BE2C (cell line): ENCODE results near the gene SPEM1.

Source experiments
- DNase-seq: peaks from one replicate; pipeline ENCODE4 v3.0.0-alpha.2; 2020
- H3K27me3 ChIP-seq: fragments of 250-450 bp; sonication (Bioruptor Pico); 2 replicates; pipeline ENCODE4 v1.5.1; 2020; ENCODE audit warnings: mild to moderate bottlenecking
- H3K36me3 ChIP-seq: fragments of 250-450 bp; sonication (Bioruptor Pico); 2 replicates; pipeline ENCODE4 v1.5.1; 2020; ENCODE audit warnings: mild to moderate bottlenecking
- H3K4me1 ChIP-seq: fragments of 250-450 bp; sonication (Bioruptor Pico); 2 replicates; pipeline ENCODE4 v1.5.1; 2020
- H3K4me3 ChIP-seq: 2 replicates; pipeline ENCODE4 v1.5.1; 2011; ENCODE audit warnings: low read depth, low read length
- H3K9me3 ChIP-seq: fragments of 250-450 bp; sonication (Bioruptor Pico); 2 replicates; pipeline ENCODE4 v1.5.1; 2020
- TF ChIP-seq, protein P1 (sequence below): IDR thresholded peaks from 2 replicates; pipeline ENCODE4 v1.5.1; 2012; ENCODE audit warnings: mild to moderate bottlenecking, low read depth, low read length

The SPEM1 gene

DNA sequence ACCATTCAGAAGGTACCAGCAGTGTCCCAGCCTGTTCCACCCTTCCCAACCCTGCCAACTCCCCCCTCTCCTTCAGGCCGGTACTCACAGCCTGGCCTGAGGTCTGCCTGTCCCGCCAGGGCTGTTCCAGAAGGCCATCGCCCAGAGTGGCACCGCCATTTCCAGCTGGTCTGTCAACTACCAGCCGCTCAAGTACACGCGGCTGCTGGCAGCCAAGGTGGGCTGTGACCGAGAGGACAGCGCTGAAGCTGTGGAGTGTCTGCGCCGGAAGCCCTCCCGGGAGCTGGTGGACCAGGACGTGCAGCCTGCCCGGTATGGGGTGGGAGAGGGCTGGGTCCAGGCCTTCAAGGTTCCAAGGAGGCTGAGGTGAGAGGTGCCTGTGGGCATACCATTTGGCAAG, 5.3 kb upstream of the SPEM1 start:
- Histone ChIP-seq H3K4me1 (no peaks in the 10 kb centered on the region), H3K4me3 (no peak overlapping the region), H3K27me3 (no peaks in the 10 kb centered on the region), H3K9me3 (no peaks in the 10 kb centered on the region), H3K36me3 (no peaks in the 10 kb centered on the region)
- TF ChIP-seq, protein P1, sequence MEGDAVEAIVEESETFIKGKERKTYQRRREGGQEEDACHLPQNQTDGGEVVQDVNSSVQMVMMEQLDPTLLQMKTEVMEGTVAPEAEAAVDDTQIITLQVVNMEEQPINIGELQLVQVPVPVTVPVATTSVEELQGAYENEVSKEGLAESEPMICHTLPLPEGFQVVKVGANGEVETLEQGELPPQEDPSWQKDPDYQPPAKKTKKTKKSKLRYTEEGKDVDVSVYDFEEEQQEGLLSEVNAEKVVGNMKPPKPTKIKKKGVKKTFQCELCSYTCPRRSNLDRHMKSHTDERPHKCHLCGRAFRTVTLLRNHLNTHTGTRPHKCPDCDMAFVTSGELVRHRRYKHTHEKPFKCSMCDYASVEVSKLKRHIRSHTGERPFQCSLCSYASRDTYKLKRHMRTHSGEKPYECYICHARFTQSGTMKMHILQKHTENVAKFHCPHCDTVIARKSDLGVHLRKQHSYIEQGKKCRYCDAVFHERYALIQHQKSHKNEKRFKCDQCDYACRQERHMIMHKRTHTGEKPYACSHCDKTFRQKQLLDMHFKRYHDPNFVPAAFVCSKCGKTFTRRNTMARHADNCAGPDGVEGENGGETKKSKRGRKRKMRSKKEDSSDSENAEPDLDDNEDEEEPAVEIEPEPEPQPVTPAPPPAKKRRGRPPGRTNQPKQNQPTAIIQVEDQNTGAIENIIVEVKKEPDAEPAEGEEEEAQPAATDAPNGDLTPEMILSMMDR: no peak
- no peak for DNase-seq

GRCh38 chr17:7415784-7416183, 4.3 kb upstream of the SPEM1 start:
- Histone ChIP-seq H3K36me3 (no peaks in the 10 kb centered on the region), H3K9me3 (no peaks in the 10 kb centered on the region), H3K4me1 (no peaks in the 10 kb centered on the region), H3K4me3 (no peak overlapping the region), H3K27me3 (no peaks in the 10 kb centered on the region)
- DNase-seq: no peak
- TF ChIP-seq, protein P1: no peak

- TF ChIP-seq, protein P1: no peak
- H3K4me1 ChIP-seq: no peaks in the 10 kb centered on the region
- H3K9me3 ChIP-seq: no peaks in the 10 kb centered on the region
- no peak for DNase-seq
- no peak overlapping the region for H3K4me3 ChIP-seq
- no peaks in the 10 kb centered on the region for H3K27me3 ChIP-seq
- no peaks in the 10 kb centered on the region for H3K36me3 ChIP-seq
These were observed 3.8 kb upstream of the SPEM1 start for GRCh38 chr17:7416323-7416722.

DNA sequence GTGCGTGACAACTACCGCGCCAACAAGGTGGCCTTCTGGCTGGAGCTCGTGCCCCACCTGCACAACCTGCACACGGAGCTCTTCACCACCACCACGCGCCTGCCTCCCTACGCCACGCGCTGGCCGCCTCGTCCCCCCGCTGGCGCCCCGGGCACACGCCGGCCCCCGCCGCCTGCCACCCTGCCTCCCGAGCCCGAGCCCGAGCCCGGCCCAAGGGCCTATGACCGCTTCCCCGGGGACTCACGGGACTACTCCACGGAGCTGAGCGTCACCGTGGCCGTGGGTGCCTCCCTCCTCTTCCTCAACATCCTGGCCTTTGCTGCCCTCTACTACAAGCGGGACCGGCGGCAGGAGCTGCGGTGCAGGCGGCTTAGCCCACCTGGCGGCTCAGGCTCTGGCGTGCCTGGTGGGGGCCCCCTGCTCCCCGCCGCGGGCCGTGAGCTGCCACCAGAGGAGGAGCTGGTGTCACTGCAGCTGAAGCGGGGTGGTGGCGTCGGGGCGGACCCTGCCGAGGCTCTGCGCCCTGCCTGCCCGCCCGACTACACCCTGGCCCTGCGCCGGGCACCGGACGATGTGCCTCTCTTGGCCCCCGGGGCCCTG, 3.0 kb upstream of the SPEM1 start:
- TF ChIP-seq, protein P1: no peak
- H3K36me3 ChIP-seq: no peaks in the 10 kb centered on the region
- no peaks in the 10 kb centered on the region for H3K27me3 ChIP-seq
- H3K4me3 ChIP-seq: no peak overlapping the region
- no peaks in the 10 kb centered on the region for H3K4me1 ChIP-seq
- no peak for DNase-seq
- no peaks in the 10 kb centered on the region for H3K9me3 ChIP-seq

DNA sequence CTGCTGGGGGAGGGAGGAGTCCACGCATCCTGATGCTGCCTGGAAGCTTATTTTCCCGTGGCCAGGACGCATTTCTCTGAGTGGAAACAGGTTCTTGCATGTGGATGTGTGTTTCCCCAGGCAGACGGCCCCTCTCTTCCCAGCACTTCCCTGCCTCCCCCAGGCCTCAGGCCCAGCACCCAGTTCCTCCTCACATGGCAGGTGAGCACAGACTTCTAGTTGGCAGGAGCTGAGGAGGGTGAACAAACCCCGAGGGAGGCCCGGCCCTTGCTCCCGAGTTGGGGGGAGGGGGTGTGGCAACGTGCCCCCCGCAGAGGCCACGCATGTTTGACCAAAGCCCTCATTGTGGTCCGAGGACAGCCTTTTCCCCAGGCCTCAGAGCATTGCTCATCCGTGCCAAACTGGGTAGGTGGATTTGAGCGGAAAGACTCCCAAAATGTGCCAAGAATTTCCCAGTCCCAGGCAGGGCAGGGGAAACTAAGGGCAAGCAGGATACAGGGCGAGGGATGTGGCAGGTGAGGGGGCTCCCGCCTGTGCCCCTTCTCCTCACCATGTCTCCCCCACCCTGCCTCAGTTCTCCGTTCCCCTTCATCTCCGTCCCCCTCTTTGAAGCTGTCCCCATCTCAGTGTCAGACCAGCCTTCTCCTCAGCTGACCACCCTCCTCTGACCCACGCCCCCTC, 1.5 kb upstream of the SPEM1 start:
- Histone ChIP-seq H3K9me3 (no peaks in the 10 kb centered on the region), H3K4me1 (no peaks in the 10 kb centered on the region), H3K27me3 (no peaks in the 10 kb centered on the region), H3K4me3 (no peak overlapping the region), H3K36me3 (no peaks in the 10 kb centered on the region)
- no peak for DNase-seq
- TF ChIP-seq, protein P1: no peak

DNA sequence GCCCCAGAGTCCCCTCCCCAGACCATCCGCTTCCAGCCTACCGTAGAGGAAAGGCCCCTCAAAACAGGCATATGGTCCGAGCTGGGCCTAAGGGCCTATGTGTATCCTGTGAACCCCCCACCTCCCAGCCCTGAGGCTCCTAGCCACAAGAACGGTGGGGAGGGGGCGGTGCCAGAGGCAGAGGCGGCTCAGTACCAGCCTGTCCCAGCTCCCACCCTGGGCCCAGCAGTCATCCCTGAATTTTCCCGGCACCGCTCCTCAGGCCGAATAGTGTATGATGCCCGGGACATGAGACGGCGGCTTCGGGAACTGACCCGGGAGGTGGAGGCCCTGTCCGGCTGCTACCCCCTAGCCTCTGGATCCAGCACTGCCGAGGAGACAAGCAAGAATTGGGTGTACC, 1.1 kb downstream of the SPEM1 start:
- TF ChIP-seq, protein P1: no peak
- Histone ChIP-seq H3K36me3 (no peaks in the 10 kb centered on the region), H3K9me3 (no peaks in the 10 kb centered on the region), H3K27me3 (no peaks in the 10 kb centered on the region), H3K4me3 (no peak overlapping the region), H3K4me1 (no peaks in the 10 kb centered on the region)
- no peak for DNase-seq
